WERI-Rb-1 (cell line): ENCODE measurements around the gene DACH1.

Experiments
- DNase-seq: peaks from one replicate; pipeline ENCODE4 v3.0.0-alpha.2; 2020
- H3K27ac ChIP-seq: fragments of 250-450 bp; sonication (Bioruptor Pico); 2 replicates; pipeline ENCODE4 v1.5.1; 2020; ENCODE audit warnings: mild to moderate bottlenecking, moderate library complexity
- H3K27me3 ChIP-seq: fragments of 250-450 bp; sonication (Bioruptor Pico); 2 replicates; pipeline ENCODE4 v1.5.1; 2021; ENCODE audit warnings: mild to moderate bottlenecking, low read depth, moderate library complexity; ENCODE audit not compliant: insufficient read depth, severe bottlenecking
- H3K36me3 ChIP-seq: fragments of 250-450 bp; sonication (Bioruptor Pico); 2 replicates; pipeline ENCODE4 v1.5.1; 2020; ENCODE audit warnings: mild to moderate bottlenecking, moderate library complexity
- H3K4me3 ChIP-seq: 2 replicates; pipeline ENCODE4 v1.5.1; 2011; ENCODE audit warnings: low read depth, mild to moderate bottlenecking, control low read depth, low read length
- H3K9me3 ChIP-seq: fragments of 250-450 bp; sonication (Bioruptor Pico); 2 replicates; pipeline ENCODE4 v1.5.1; 2021; ENCODE audit warnings: mild to moderate bottlenecking, moderate library complexity; ENCODE audit not compliant: severe bottlenecking
- CTCF ChIP-seq: IDR thresholded peaks from 2 replicates; pipeline ENCODE4 v1.5.1; 2011; ENCODE audit warnings: low read depth, mild to moderate bottlenecking, control low read depth, inconsistent platforms, low read length

The DACH1 gene

GRCh38 chr13:71714802-71715375 lies 152.1 kb downstream of the DACH1 start:
- no peak overlapping the region for H3K27ac ChIP-seq
- H3K4me3 ChIP-seq = no peak overlapping the region
- H3K9me3 ChIP-seq = no peaks in the 10 kb centered on the region
- H3K27me3 ChIP-seq = no peaks in the 10 kb centered on the region
- H3K36me3 ChIP-seq = no peaks in the 10 kb centered on the region
- TF ChIP-seq CTCF = no peak
- DNase-seq = no peak

- Histone ChIP-seq H3K4me3 (no peak overlapping the region), H3K36me3 (no peaks in the 10 kb centered on the region), H3K27me3 (no peaks in the 10 kb centered on the region), H3K27ac (no peak overlapping the region), H3K9me3 (no peaks in the 10 kb centered on the region)
- no peak for DNase-seq
- no peak for TF ChIP-seq CTCF
Measured at GRCh38 chr13:71712988-71713653, 153.9 kb downstream of the DACH1 start.

GRCh38 chr13:71704656-71705055 lies 162.3 kb downstream of the DACH1 start:
- no peak for TF ChIP-seq CTCF

GRCh38 chr13:71703138-71703537 lies 163.9 kb downstream of the DACH1 start:
- Histone ChIP-seq H3K36me3 (no peaks in the 10 kb centered on the region), H3K27me3 (no peaks in the 10 kb centered on the region), H3K27ac (no peak overlapping the region), H3K4me3 (no peak overlapping the region), H3K9me3 (no peaks in the 10 kb centered on the region)
- DNase-seq = no peak
- TF ChIP-seq CTCF = no peak

More at GRCh38 chr13:71704656-71705055, 162.3 kb downstream of the DACH1 start:
- H3K9me3 ChIP-seq = no peaks in the 10 kb centered on the region
- no peaks in the 10 kb centered on the region for H3K27me3 ChIP-seq
- no peak for DNase-seq
- no peaks in the 10 kb centered on the region for H3K36me3 ChIP-seq
- H3K4me3 ChIP-seq = no peak overlapping the region
- no peak overlapping the region for H3K27ac ChIP-seq

- Histone ChIP-seq H3K27ac (no peak overlapping the region), H3K36me3 (no peaks in the 10 kb centered on the region), H3K27me3 (no peaks in the 10 kb centered on the region), H3K9me3 (no peaks in the 10 kb centered on the region), H3K4me3 (no peak overlapping the region)
- no peak for DNase-seq
- no peak for TF ChIP-seq CTCF
Measured at GRCh38 chr13:71702253-71702652, 164.8 kb downstream of the DACH1 start.

- Histone ChIP-seq H3K36me3 (no peaks in the 10 kb centered on the region), H3K9me3 (no peaks in the 10 kb centered on the region), H3K4me3 (no peak overlapping the region), H3K27me3 (no peaks in the 10 kb centered on the region), H3K27ac (no peak overlapping the region)
- TF ChIP-seq CTCF = no peak
- no peak for DNase-seq
Measured at GRCh38 chr13:71701741-71702140, 165.3 kb downstream of the DACH1 start.
